GM19193 (cell line): ENCODE measurements around the gene CTNND2.

Experiments
- POLR2A ChIP-seq: IDR thresholded peaks from 4 replicates; pipeline ENCODE4 v1.6.1; 2011; ENCODE audit not compliant: insufficient read depth, insufficient read length; ENCODE audit errors: extremely low read depth

Gene CTNND2

GRCh38 chr5:11214864-11215644 lies 689.2 kb downstream of the CTNND2 start:
- TF ChIP-seq POLR2A: no peak

GRCh38 chr5:11212706-11213105 lies 691.5 kb downstream of the CTNND2 start:
- no peak for TF ChIP-seq POLR2A

DNA sequence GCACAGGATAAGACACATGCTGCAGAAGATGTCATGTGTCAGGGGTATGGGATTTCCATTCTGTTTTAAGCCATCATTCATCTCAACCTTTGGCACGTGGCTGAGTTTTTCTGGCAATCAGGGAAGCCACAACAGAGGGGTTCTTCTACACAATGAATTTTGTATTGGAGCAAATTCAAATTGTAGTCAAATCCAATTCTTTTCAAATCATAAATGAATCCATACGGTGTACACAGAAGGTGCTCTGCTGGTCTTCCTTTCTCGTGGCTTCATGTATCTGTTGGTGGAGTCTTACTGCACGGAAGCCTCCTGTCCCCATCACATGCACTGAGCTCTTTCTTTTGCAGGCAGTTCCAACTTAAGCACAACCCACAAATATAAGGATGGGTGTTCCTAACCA lies 706.5 kb downstream of the CTNND2 start:
- TF ChIP-seq POLR2A: no peak

- TF ChIP-seq POLR2A: no peak
Measured at GRCh38 chr5:11191673-11192072, 712.6 kb downstream of the CTNND2 start.

- TF ChIP-seq POLR2A: no peak
Measured at GRCh38 chr5:11182441-11183080, 721.7 kb downstream of the CTNND2 start.

DNA sequence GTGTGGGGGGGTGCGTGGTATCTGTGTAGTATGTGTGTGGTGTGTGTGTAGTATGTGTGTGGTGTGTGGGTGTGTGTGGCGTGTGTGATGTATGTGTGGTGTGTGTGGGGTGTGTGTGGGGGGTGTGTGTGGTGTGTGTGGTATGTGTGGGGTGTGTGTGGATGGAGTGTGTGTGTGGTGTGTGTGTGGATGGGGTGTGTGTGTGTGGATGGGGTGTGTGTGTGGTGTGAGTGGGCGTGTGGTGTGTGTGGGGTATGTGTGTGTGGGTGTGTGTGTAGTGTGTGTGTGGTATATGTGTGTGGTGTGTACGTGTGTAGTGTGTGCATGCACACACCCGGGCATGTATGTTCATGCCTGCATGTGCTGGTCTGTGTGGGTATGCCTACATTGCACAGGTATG lies 722.3 kb downstream of the CTNND2 start:
- TF ChIP-seq POLR2A: no peak

GRCh38 chr5:11180890-11181289 lies 723.4 kb downstream of the CTNND2 start:
- no peak for TF ChIP-seq POLR2A

- TF ChIP-seq POLR2A: no peak
Measured at GRCh38 chr5:11177999-11178711, 726.1 kb downstream of the CTNND2 start.

DNA sequence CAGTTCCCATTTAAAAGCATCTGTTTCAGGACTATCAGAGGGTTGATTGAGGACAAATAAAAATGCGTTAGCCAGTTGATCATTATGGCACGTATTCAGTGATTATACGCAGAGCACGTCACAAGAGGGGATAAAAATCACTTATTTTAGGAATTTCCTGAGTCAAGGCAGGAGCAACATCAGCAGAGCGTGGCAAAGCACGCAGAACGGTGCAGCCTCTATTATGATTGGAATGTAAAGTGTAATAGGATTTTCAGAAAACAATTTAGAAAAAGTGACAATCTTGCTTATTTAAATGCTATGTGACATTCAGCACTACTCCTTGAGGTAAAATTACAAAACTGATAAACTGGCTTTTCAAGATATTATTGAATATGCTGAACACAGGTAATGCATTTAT lies 729.7 kb downstream of the CTNND2 start:
- TF ChIP-seq POLR2A: no peak

GRCh38 chr5:11172484-11172883 lies 731.8 kb downstream of the CTNND2 start:
- TF ChIP-seq POLR2A: no peak

DNA sequence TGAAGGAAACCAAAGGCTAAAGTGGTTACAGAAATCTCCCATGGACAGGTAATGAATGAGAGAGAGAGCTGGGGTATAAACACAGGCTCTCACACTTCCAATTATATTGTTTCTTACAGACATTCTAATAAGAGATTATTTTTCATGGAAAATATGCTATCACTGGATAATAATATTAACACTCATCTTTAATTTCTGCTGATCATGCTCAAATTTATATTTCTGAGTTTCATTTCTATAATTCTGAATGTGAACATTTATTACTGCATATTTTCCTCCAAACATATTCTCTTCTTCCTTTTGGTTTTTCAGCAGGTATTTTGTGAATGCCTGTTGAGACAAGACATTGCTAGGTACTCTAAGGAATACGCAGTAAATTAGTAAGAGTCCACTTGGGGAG lies 733.0 kb downstream of the CTNND2 start:
- no peak for TF ChIP-seq POLR2A

GRCh38 chr5:11166923-11167322 lies 737.3 kb downstream of the CTNND2 start:
- no peak for TF ChIP-seq POLR2A

DNA sequence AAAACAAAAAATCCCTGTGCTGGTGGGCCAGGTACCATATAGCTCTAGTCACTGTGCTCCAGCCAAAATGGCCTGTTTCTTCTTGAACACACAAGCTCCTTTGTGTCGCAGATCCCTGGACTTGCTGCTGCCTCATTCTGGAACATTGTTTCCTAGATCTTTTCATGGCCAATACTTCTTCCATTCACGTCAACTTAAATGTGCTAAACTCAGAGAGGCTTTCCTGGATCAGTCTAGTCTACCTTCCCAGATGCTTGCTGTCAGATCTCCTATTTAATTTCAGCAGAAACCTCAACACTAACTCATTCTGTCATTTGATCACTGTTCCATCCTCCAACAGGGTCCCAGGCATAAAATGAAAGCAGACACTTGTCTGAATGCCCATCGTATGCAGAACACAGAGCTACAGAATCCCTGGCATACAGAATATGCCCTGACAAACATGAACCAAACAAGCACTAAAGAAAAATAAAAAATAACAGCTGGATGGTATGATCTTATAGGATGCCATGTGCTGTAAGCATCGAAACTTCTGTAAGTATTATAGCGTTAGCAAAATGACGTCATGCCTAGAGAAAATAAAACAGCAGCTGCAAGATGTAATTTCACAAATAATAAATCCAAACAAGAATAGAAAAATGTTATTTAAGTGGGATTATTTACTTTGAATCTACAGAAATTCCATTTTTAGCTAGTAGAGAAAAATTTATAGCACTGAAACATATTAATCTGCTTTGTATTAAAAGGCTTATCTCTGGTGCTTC lies 739.5 kb downstream of the CTNND2 start:
- no peak for TF ChIP-seq POLR2A

GRCh38 chr5:11157132-11157531 lies 747.1 kb downstream of the CTNND2 start:
- TF ChIP-seq POLR2A: no peak
